IPS DF 19.7 (cell line): ENCODE results near the gene NMS.

Experiments used
- DNase-seq: peaks from one replicate; pipeline ENCODE4 v3.0.0-alpha.2; 2013; ENCODE audit warnings: low read depth, low spot score

The NMS gene

DNA sequence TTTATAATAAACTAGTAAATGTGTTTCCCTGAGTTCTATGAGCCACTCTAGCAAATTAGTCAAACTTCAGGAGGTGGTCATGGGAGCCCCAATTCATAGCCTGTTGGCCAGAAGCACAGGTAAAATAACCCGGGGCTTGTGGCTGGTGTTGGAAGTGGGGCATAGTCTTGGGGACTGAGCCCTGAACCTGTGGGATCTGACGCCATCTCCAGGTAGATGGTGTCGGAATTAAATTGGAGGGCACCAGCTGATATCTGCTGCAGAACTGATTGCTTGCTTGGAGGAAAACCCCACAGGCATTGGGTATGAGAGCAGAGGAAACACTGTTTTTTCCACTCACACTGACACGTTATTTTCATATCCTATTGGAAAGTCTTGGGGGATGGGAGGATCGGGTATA, 14.1 kb downstream of the NMS start:
- no peak for DNase-seq

DNA sequence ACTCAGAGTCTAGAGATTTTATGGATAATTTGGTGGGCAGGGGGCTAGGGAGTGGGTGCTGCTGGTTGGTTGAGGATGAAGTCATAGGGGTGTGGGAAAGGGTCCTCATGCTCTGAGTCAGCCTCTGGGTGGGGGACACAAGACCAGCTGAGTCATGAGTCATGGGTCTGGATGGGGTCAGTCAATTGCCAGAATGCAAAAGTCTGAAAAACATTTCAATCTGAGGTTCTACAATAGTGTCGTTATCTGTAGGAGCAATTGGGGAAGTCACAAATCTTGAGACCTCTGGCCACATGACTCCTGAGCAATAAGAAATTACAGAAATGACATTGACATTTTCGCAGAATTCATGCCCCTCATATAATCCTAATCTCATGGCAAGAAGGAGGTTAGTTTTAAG, 15.1 kb downstream of the NMS start:
- DNase-seq = no peak

DNA sequence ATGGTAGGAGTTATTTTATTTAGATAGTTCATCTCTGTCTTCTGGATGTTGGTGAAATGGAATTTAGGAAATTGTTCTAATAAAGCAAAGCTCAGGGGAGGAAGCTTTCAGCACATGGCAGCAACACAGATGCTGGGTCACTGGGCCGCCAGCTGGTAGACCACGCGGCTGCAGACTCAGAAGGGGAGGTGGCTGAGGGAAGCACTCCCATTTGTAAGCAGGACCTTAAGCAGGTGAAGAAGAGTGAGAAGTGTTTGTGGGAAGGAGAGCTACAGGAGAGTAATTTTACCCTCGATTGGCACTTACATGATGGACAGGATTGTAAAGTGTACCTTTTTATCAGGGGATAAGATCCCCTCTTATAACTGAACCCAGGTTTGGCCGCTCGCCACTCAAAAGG, 24.4 kb downstream of the NMS start:
- DNase-seq = no peak

DNA sequence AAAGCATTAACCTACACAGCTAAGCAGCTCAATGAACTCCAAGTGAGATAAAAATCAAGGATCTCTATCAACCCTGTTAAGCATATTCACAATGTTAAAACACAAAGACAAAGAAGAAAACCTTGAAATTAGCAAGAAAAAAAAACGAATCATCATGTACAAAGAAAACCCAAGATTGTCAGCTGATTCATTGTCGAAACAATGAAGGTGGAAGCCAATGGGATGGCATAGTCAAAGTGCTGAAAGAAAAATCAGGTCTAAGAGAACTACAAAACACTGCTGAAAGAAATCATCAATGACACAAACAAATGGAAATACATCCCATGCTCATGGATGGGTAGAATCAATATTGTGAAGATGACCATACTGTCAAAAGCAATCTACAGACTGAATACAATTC, 32.5 kb downstream of the NMS start:
- no peak for DNase-seq

DNA sequence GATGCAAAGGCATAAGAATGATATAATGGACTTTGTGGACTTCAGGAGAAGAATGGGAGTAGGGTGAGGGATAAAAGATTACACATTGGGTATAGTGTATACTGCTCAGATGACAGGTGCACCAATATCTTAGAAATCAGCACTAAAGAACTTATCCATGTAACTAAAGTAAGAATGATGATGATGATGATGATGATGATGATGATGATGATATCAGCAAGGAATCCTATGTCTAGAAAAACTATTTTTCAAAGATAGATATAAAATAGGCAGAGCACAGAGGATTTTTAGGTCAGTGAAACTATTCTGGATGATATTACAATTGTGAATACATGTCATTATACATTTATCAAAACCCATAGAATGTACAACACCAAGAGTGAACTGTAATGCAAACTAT, 34.3 kb downstream of the NMS start:
- no peak for DNase-seq

DNA sequence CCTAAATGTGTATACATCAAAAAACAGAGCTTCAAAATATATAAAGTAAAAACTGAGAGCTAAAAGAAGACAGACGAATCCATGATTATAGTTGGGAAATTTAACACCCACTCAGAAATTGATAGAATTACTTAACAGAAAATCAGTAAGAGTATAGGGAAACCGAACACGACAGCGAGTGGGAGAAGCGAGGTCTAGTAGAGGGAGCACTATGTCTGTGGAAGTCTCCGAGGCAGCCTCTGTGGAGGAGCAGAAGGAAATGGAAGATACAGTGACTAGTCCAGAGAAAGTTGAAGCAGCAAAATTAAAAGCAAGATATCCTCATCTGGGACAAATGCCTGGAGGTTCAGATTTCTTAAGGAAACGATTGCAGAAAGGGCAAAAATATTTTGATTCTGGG, 38.8 kb downstream of the NMS start:
- no peak for DNase-seq

DNA sequence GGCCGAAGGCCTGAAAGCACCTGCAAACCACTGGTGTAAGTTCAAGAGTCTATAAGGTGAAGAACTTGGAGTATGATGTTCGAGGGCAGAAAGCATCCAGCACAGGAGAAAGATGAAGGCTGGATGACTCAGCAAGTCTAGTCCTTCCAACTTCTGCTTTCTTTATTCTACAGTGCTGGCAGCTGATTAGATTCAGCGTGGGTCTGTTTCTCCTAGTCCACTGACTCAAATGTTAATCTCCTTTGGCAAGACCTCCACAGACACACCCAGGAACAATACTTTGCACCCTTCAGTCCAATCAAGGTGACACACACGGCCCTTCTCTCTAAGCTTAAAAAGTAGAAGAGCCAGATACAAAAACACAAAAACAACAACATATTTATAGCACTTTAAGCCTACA, 43.4 kb downstream of the NMS start:
- no peak for DNase-seq

DNA sequence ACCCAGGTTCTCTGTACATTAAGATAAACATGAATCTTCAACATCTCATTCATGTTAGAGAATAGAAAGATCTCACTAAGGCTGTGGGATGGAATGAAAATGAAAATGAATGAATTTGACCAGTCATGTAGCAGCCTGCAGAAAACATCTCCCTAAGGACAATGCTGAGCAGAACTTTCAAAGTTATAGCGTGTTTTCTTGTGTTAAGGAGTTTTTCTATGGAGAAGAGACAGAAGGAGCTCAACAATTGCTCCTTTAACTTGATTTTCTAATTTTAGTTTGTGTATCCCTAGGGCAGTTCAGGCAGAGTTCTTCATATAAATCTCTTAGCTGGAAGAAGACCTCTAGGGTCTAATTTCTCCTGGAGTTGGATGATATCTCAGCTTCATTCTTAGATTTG, 47.3 kb downstream of the NMS start:
- DNase-seq = no peak

DNA sequence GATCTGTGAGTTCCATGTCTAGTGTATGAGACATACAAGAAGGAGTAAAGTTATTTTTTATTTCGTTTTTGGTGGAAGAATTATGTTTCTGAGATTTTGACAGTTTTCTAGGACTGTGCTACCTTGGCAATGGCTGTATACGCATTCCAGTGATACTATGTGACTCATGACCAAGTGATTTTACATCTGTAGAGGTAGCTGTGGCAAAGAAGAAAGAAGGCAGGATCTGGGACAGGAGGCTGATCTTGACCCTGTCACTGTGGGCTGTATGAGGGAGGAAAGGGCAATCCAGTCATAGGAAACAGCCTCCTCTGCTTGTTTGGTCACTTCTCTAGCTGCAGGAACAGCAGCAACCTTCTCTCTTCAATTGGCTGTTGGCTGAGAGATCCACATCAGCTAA, 48.5 kb downstream of the NMS start:
- DNase-seq = no peak

DNA sequence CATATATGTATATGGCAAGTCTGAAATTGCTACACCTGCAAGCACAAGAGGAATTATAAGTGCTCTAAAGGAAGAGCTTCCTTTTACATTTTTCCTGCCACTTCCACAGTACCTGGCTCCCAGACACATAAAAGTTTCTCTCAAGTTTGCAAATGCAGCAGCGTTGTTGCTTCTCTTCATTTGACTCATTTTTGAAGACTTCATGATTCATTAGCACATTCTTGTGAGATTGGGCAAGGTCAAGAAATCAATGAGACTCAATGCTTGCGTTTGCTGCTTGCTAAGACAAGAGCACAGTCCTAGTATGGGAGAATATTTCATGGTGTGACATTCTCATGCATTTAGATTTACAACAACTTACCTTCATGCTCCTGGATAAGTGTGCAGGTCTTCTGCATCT, 49.9 kb downstream of the NMS start:
- DNase-seq = no peak

DNA sequence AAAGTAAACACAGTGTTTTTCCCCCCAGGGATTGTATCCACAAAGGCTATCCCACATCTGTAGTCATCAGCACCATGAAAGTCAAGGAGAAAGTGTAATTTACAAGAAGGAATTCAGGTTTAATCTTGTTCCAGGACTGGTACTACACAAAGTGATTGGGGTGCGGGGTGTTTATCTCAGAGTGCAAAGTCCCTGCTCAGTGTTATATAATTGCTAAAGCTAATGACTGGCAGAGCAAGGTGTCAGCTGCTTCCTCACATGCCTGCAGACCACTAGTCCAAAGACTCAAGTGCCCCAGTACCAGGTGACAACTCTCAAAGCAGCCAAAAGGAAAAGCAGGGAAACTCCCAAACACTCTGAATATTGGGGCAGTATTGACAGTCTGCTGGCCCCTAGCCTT, 52.1 kb downstream of the NMS start:
- no peak for DNase-seq

DNA sequence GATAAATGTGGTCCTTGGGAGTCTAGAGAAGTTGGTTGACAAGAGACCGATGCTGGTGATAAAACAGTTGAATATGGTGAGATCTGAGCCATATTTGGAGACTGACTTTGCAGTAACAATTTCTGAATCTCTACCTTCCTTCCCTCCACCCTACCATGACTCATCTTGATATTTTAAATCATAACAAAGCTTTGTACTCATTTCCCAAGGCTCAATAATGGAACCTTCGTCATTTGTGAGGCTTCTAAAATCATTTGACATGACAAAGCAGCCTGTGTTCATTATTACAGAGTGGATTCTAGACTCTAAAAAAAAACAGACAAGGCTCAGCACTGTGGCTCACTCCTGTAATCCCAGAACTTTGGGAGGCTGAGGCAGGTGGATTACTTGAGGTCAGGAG, 54.0 kb downstream of the NMS start:
- no peak for DNase-seq

DNA sequence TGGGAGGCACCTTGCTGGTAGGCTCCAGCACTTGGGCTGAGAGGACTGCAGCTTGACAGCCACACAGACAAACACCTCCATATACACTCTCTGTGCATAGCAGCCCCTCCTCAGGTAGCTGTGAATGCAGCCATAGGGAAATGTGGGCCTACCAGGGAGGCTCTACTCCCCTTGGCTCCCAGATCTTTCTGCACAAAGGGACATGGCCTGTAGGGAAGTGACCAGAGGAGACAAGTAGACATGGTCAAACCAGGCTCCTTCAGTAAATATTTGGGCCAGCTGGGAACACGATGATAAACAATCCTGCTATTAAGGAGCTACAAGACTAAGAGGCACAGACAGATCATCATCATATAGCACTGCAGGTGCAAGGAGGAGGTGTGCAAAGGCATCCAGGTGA, 56.6 kb downstream of the NMS start:
- no peak for DNase-seq

DNA sequence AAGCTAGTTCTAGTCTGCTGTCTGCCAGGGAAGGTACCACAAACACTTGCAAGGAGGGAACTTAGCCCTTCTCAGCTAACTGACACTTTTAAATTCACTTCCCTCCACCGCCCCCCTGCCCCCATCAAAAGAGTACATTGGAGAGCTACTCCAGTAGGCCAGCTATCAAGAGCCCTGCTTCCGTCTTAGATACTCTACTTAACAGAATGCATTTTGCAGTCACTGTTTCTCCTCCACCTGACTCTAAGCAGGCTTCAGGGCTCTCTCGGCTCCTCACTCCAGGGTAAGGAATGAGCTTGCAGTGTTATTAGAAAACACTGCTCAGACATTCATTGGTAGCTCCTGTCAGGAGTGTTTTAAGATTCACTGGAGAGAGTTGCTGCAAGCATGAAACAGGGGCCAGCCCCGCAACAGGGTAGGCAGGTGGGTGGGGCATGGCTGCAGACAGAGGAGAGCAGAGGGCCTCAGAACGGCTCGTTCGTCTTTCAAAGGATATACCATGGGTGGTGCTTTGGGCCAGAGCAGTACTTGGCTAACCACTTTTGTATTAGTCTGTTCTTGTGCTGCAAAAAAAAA, 57.2 kb downstream of the NMS start:
- no peak for DNase-seq

DNA sequence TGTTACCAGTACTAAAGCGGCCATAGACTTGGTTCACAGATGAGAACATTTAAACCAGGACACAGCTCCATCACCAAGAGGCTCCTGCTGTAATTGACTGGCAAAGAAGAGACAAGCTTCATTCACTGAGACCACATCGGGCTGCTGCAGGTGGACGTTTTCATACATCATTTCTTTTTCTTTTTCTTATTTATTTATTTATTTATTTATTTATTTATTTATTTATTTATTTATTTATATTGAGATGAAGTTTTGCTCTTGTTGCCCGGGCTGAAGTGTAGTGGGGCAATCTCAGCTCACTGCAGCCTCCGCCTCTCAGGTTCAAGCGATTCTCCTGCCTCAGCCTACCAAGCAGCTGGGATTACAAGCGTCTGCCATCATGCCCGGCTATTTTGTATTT, 58.9 kb downstream of the NMS start:
- no peak for DNase-seq

DNA sequence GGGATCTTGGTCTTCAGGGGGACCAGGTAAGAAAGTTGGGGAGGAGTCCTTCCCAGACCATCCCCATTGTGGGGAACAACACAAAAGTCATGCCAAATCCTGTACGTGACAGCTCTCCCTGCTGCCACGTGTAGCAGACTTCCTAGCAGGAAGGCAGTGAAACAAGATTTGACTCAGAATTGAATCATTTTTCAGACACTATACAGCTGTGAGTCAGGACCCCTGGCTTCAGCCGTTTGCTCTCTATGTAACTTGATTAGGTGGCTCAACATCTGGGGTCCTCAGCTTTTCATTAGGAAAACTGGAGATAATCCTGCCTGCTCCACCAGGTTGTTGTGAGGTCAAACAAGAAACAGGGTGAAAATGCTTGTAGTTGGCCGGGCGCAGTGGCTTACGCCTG, 59.6 kb downstream of the NMS start:
- no peak for DNase-seq
